HG03095 (cell line): ENCODE measurements around the gene PLB1.
"Not testable (repeated sequence)": the region's sequence is repeated elsewhere in the genome, so short reads cannot be mapped to it uniquely, and the experiment has no call there.

Experiments
- ATAC-seq: cut with Tn5 transposase; IDR thresholded peaks from one replicate; pipeline ENCODE4 v1.9.1; 2021; ENCODE audit warnings: moderate library complexity; ENCODE audit not compliant: unreplicated experiment

Gene PLB1

GRCh38 chr2:28530782-28531181 is 34.9 kb downstream of the PLB1 start:
- no peak for ATAC-seq

GRCh38 chr2:28532399-28532798 is 36.5 kb downstream of the PLB1 start:
- ATAC-seq: no peak

GRCh38 chr2:28533044-28533680 is 37.3 kb downstream of the PLB1 start:
- no peak for ATAC-seq

GRCh38 chr2:28534817-28535216 is 39.0 kb downstream of the PLB1 start:
- no peak for ATAC-seq

- no peak for ATAC-seq
These were observed 42.3 kb downstream of the PLB1 start for GRCh38 chr2:28538134-28538533.

- ATAC-seq: no peak
These were observed 42.8 kb downstream of the PLB1 start for GRCh38 chr2:28538652-28539051.

GRCh38 chr2:28539118-28539541 is 43.3 kb downstream of the PLB1 start:
- no peak for ATAC-seq

GRCh38 chr2:28543316-28544035 is 47.6 kb downstream of the PLB1 start:
- no peak for ATAC-seq

GRCh38 chr2:28544036-28544346 is 48.1 kb downstream of the PLB1 start:
- ATAC-seq: no peak

- ATAC-seq: no peak
These were observed 48.6 kb downstream of the PLB1 start for GRCh38 chr2:28544405-28544921.

- no peak for ATAC-seq
These were observed 49.2 kb downstream of the PLB1 start for GRCh38 chr2:28544922-28545589.

GRCh38 chr2:28545590-28546200 is 49.8 kb downstream of the PLB1 start:
- no peak for ATAC-seq

GRCh38 chr2:28546242-28546641 is 50.4 kb downstream of the PLB1 start:
- no peak for ATAC-seq

- ATAC-seq: no peak
These were observed 51.5 kb downstream of the PLB1 start for GRCh38 chr2:28547223-28547860.

GRCh38 chr2:28547906-28548600 is 52.2 kb downstream of the PLB1 start:
- no peak for ATAC-seq

GRCh38 chr2:28550345-28550744 is 54.5 kb downstream of the PLB1 start:
- ATAC-seq: not testable (repeated sequence)

GRCh38 chr2:28552045-28552823 is 56.4 kb downstream of the PLB1 start:
- ATAC-seq: no peak

- no peak for ATAC-seq
These were observed 60.4 kb downstream of the PLB1 start for GRCh38 chr2:28556303-28556702.

- ATAC-seq: no peak
These were observed 61.7 kb downstream of the PLB1 start for GRCh38 chr2:28557389-28558131.
